ENCODE measurements around the gene GABRB3. TPM values are rescaled to one million over a fixed set of nuclear protein-coding genes. Genes with fewer than 3 reads are reported as not detected.

The GABRB3 gene
- total RNA-seq, 4 donors from 2014 or later = 0.67 to 2.3 (median 1.4) TPM

DNA sequence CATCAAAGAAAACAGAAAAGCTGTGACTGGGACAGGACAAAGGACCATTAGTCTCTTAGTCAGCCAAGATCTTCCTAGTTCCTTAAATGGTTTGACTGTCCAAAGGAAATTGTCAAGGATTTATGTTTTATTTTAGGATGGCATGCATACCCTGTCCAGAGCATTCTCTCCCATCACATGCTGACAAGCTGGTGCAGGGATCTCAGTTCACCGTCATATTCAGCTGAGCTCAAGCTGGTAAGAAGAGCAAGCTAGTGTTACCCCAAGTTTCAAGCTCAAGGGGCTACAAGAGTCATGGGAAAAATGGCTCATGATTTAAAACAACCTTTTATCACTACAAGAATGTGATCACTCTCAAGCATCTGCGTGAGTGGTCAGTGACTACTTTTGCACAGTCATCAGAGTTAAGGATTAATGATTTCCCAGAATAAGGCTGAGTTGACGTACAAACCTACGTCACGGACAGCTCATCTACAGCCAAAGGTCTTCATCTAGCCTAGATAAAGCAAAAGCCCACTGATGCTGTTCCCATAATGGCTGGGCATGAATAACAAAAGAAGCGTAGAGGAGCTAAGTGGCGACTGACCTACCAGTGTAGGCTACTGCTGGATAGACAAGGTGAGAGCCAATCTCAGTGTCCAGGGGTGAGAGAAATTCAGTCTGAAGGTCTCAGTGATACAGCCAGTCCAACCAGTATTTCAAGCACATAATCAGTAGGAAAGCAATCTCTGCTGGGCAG lies 157.5 kb downstream of the GABRB3 start:
- Histone ChIP-seq H3K9me3 (no peaks in the 10 kb centered on the region), H3K27me3 (no peaks in the 10 kb centered on the region), H3K36me3 (no peaks in the 10 kb centered on the region), H3K4me3 (no peak overlapping the region), H3K4me1 (no peaks in the 10 kb centered on the region), H3K27ac (no peak overlapping the region)
- WGBS, 2 donors = 81 to 83% methylated on average over 6 to 7 of the region's 7 CpGs
- no peak for DNase-seq
- TF ChIP-seq POLR2A (IDR thresholded peaks at IDR 0.05) = no peak
- TF ChIP-seq, protein P1, sequence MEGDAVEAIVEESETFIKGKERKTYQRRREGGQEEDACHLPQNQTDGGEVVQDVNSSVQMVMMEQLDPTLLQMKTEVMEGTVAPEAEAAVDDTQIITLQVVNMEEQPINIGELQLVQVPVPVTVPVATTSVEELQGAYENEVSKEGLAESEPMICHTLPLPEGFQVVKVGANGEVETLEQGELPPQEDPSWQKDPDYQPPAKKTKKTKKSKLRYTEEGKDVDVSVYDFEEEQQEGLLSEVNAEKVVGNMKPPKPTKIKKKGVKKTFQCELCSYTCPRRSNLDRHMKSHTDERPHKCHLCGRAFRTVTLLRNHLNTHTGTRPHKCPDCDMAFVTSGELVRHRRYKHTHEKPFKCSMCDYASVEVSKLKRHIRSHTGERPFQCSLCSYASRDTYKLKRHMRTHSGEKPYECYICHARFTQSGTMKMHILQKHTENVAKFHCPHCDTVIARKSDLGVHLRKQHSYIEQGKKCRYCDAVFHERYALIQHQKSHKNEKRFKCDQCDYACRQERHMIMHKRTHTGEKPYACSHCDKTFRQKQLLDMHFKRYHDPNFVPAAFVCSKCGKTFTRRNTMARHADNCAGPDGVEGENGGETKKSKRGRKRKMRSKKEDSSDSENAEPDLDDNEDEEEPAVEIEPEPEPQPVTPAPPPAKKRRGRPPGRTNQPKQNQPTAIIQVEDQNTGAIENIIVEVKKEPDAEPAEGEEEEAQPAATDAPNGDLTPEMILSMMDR (IDR thresholded peaks at IDR 0.05) = no peak
- intact Hi-C loops (cut with DNase I) = no loop called here

DNA sequence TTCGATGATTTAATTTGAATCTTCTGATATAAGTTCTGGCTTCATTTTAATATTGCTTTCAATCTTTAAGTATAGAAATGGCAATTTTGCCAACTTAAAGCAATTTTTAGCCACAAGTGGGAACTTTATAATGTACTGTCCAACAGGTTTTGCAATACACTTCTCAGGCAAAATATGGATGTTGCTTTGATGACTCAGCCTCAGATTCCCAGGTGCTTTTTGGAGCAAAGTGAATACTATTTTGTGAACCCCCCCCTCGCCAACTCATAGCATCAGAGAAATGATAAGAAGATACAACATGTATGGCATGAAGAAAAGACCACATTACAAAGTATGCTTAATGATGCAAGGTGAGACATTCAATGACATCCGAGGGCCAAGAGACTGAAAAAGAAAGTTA lies 158.1 kb downstream of the GABRB3 start:
- Histone ChIP-seq H3K4me3 (no peak overlapping the region), H3K4me1 (no peaks in the 10 kb centered on the region), H3K27ac (no peak overlapping the region), H3K36me3 (no peaks in the 10 kb centered on the region), H3K27me3 (no peaks in the 10 kb centered on the region), H3K9me3 (no peaks in the 10 kb centered on the region)
- no peak for DNase-seq
- TF ChIP-seq, protein P1 (IDR thresholded peaks at IDR 0.05) = no peak
- 66 to 68% methylated on average over 3 of the region's 3 CpGs for WGBS, 2 donors
- intact Hi-C loops (cut with DNase I) = no loop called here

DNA sequence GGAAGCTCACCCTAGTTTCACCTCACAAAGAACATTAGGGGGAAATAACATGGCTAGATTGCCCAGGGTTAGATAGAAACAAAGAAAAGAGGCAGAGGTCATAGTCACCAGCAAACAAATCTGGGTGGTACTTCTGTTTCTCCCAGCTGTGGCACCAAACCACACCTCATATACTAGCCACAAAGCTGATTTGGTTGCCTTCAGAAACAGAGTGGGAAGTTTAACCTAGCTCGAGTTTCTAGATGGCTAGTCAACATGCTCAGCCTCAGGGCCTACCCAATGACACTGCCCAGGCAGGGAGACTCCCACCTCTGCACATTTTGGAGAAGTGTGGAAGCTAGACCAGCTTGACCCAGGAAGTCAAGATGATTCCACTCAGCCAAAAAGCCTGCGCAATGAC lies 174.2 kb downstream of the GABRB3 start:
- TF ChIP-seq, protein P1 (IDR thresholded peaks at IDR 0.05) = no peak
- WGBS, 2 donors = 21 to 40% methylated on average over 1 to 2 of the region's 2 CpGs
- no peak for DNase-seq
- intact Hi-C loops (cut with DNase I) = no loop called here
- no peaks in the 10 kb centered on the region for H3K4me1 ChIP-seq
- no peaks in the 10 kb centered on the region for H3K27me3 ChIP-seq
- no peak overlapping the region for H3K27ac ChIP-seq
- H3K9me3 ChIP-seq = peaks cover 0 to 22% (median under 1%) of the 10 kb centered on the region in 3 donors
- no peak overlapping the region for H3K4me3 ChIP-seq
- no peaks in the 10 kb centered on the region for H3K36me3 ChIP-seq

DNA sequence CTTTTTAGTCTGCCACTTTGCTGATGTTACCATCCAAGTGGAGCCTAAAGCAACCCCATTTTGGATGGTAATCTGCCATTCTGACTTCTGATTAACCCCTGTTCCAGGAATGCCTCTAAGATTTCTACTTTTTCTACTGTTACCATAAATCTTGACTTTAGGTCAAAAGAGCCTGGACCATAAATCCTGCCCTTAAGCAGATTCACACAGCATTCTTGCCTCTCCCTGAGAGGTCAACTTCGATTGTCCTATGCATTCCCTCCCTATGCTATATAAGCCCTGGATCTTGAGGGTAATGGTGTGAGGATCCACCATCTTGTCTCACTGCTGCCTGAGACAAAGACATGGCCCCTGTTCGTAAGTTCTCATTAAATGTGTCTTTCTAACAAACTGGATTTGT lies 177.3 kb downstream of the GABRB3 start:
- H3K9me3 ChIP-seq = peaks cover 0 to 16% (median 0%) of the 10 kb centered on the region in 3 donors
- DNase-seq = no peak
- intact Hi-C loops (cut with DNase I) = no loop called here
- 31 to 46% methylated on average over 2 of the region's 2 CpGs for WGBS, 2 donors
- H3K36me3 ChIP-seq = no peaks in the 10 kb centered on the region
- H3K27ac ChIP-seq = no peak overlapping the region
- no peak overlapping the region for H3K4me3 ChIP-seq
- no peaks in the 10 kb centered on the region for H3K27me3 ChIP-seq
- H3K4me1 ChIP-seq = no peaks in the 10 kb centered on the region
- TF ChIP-seq, protein P1 (IDR thresholded peaks at IDR 0.05) = no peak
- no peak for TF ChIP-seq POLR2A (IDR thresholded peaks at IDR 0.05)

DNA sequence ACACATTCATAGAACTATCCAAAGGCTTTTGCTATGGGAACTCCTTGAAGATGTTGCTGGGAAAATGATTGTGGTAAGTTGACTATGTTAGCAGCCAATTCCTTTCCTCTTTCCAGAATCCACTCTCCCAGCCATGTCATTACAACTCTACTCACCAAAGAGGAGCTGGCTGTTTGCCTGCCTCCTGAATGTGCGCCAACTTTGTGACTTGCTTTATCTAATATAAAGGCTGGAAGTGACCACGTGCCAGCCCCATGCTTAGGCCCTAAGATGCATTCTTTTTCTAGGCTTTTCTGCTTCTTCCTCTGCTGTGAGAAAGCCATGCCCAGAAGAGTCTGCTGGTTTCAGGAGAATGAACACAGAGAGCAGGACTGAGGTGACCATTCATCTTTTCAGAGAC lies 182.2 kb downstream of the GABRB3 start:
- 72 to 75% methylated on average over 2 of the region's 2 CpGs for WGBS, 2 donors
- Histone ChIP-seq H3K4me1 (no peaks in the 10 kb centered on the region), H3K4me3 (no peak overlapping the region), H3K27me3 (no peaks in the 10 kb centered on the region), H3K9me3 (no peaks in the 10 kb centered on the region), H3K36me3 (no peaks in the 10 kb centered on the region), H3K27ac (no peak overlapping the region)
- intact Hi-C loops (cut with DNase I) = no loop called here
- TF ChIP-seq POLR2A (IDR thresholded peaks at IDR 0.05) = no peak
- no peak for DNase-seq

DNA sequence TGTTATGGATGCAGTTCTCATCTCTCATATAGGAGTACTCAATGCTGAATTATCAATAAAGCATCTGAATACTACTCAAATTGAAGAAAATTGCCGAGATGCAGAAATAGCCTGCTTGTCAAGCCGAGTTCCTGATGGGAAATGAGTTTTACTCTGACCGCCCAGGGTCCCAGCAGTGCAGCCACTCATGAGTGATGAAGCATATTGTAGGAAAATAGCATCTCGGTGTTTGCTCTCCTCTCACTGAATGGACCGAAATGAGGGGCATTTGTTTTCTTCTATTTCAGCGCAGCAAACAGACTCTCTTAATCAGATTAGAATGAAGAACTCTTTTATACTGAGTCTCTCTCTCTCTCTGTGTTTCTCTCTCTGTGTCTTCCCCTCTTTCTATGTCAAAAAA lies 190.0 kb downstream of the GABRB3 start:
- Histone ChIP-seq H3K9me3 (no peaks in the 10 kb centered on the region), H3K4me1 (no peaks in the 10 kb centered on the region), H3K4me3 (no peak overlapping the region), H3K27me3 (no peaks in the 10 kb centered on the region), H3K36me3 (no peaks in the 10 kb centered on the region), H3K27ac (no peak overlapping the region)
- intact Hi-C loops (cut with DNase I) = no loop called here
- 73 to 78% methylated on average over 6 of the region's 6 CpGs for WGBS, 2 donors
- no peak for TF ChIP-seq POLR2A (IDR thresholded peaks at IDR 0.05)
- TF ChIP-seq, protein P1 (IDR thresholded peaks at IDR 0.05) = no peak
- no peak for DNase-seq
